ENCODE measurements around the gene HSD17B14. TPM values are rescaled to one million over a fixed set of nuclear protein-coding genes. Genes with fewer than 3 reads are reported as not detected.

Gene HSD17B14
- total RNA-seq, 1 experiment from 2014 or later = 11.2 TPM

DNA sequence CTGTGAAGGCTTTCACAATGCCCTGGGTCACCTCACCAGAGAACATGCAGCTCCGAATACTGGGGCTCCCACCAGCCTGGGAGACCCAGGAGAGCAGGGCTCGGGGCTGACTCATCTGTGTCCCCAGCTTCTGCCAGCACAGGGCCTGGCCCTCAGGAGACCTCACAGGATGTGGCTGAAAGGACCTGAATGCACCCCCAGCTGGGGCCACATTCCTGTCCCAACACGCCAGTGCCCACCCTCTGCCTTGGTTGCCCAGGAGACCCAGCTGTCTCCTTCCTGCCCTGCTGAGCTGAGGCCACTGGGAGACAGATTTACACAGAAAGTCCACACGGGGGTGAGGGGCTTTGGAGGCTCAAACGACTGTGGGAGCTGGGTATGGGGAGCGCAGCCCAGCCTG is 37.4 kb downstream of the HSD17B14 start:
- H3K9me3 ChIP-seq (ENCODE audit: control insufficient read depth, low read depth, low read length) = no peaks in the 10 kb centered on the region
- peaks cover 17 to 19% of the 10 kb centered on the region in 2 experiments for H3K4me1 Mint-ChIP-seq
- H3K4me1 ChIP-seq (ENCODE audit: insufficient read depth, low read length) = peaks cover 4% of the 10 kb centered on the region; the same call in 1 of the 2 replicates
- no peaks in the 10 kb centered on the region for H4K20me1 ChIP-seq (ENCODE audit: control insufficient read depth, insufficient read depth, insufficient read length)
- H3K4me3 Mint-ChIP-seq = no peak overlapping the region
- H4K5ac ChIP-seq (ENCODE audit: insufficient read length, low read depth, low read length) = no peak overlapping the region
- H2BK120ac ChIP-seq (ENCODE audit: low read depth, low read length, poor library complexity, severe bottlenecking) = no peak overlapping the region
- H3K9me3 Mint-ChIP-seq = 0 out of 5 replicates have a peak, but pooled peaks cover 0 to 2% of the 10 kb centered on the region in 2 experiments
- H3K4ac ChIP-seq (ENCODE audit: low read depth, low read length) = no peak overlapping the region
- H3K23me2 ChIP-seq (ENCODE audit: insufficient read length, low read depth, low read length, poor library complexity, severe bottlenecking) = no peaks in the 10 kb centered on the region
- no peak overlapping the region for H3K14ac ChIP-seq (ENCODE audit: insufficient read depth, low read length)
- H3K56ac ChIP-seq (ENCODE audit: insufficient read length, low read depth, low read length) = no peak overlapping the region
- no peak overlapping the region for H4K8ac ChIP-seq (replicated peaks; ENCODE audit: insufficient read length, low read depth, low read length)
- H2AFZ ChIP-seq (ENCODE audit: low read length) = no peak overlapping the region
- no peak overlapping the region for H3K9ac ChIP-seq (ENCODE audit: extremely low read depth, insufficient read length, low read length)
- no peaks in the 10 kb centered on the region for H3K79me2 ChIP-seq (ENCODE audit: insufficient read depth, low read length)
- no peak overlapping the region for H2BK12ac ChIP-seq (ENCODE audit: insufficient read length, low read depth, low read length)
- H2BK20ac ChIP-seq (ENCODE audit: low read depth, low read length, poor library complexity, severe bottlenecking) = no peak overlapping the region
- H2BK15ac ChIP-seq (ENCODE audit: low read depth, low read length) = no peak overlapping the region
- TF ChIP-seq, protein P1, sequence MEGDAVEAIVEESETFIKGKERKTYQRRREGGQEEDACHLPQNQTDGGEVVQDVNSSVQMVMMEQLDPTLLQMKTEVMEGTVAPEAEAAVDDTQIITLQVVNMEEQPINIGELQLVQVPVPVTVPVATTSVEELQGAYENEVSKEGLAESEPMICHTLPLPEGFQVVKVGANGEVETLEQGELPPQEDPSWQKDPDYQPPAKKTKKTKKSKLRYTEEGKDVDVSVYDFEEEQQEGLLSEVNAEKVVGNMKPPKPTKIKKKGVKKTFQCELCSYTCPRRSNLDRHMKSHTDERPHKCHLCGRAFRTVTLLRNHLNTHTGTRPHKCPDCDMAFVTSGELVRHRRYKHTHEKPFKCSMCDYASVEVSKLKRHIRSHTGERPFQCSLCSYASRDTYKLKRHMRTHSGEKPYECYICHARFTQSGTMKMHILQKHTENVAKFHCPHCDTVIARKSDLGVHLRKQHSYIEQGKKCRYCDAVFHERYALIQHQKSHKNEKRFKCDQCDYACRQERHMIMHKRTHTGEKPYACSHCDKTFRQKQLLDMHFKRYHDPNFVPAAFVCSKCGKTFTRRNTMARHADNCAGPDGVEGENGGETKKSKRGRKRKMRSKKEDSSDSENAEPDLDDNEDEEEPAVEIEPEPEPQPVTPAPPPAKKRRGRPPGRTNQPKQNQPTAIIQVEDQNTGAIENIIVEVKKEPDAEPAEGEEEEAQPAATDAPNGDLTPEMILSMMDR (conservative IDR thresholded peaks at IDR 0.05) = no peak
- no peak overlapping the region for H3K23ac ChIP-seq (ENCODE audit: insufficient read length, low read depth, low read length)
- H3T11ph ChIP-seq (ENCODE audit: low read length) = no peak overlapping the region
- peak; percentile 83 for DNase-seq
- H2AK5ac ChIP-seq (ENCODE audit: insufficient read length, low read length) = no peak overlapping the region
- no peak overlapping the region for H2BK5ac ChIP-seq (ENCODE audit: insufficient read length, low read length)
- H3K4me2 ChIP-seq (ENCODE audit: insufficient read depth, insufficient read length, low read length) = no peak overlapping the region
- H3K18ac ChIP-seq (ENCODE audit: insufficient read length, low read depth, low read length) = no peak overlapping the region
- no peaks in the 10 kb centered on the region; the same call in none of the 2 replicates for H3K27me3 Mint-ChIP-seq (ENCODE audit: low read depth)
- no peak overlapping the region for H4K91ac ChIP-seq (ENCODE audit: insufficient read length, low read depth, low read length)
- H3K27ac Mint-ChIP-seq = peak overlapping the region; percentile 51 to 83 (median 77); a peak in 4 of 7 replicates
- no peaks in the 10 kb centered on the region for H3K27me3 ChIP-seq (ENCODE audit: insufficient read depth, low read length)
- H3K79me1 ChIP-seq (ENCODE audit: insufficient read depth, low read depth, low read length, poor library complexity, severe bottlenecking) = no peaks in the 10 kb centered on the region
- H3K36me3 Mint-ChIP-seq (ENCODE audit: insufficient read depth in 1 of 3, low read depth in 3 of 3) = no peaks in the 10 kb centered on the region; a peak in 1 of 7 replicates
- WGBS (ENCODE audit: extremely low coverage, insufficient read length, low lambda C conversion rate) = no CpG with 5 or more reads among the region's 6 CpGs
- H3K27ac ChIP-seq (ENCODE audit: insufficient read length, low read depth, low read length) = no peak overlapping the region

Measured in H9 (cell line).